RWPE1 (cell line): Measurements from ENCODE around the gene ARHGAP28.
"Not testable (repeated sequence)": the region's sequence is repeated elsewhere in the genome, so short reads cannot be mapped to it uniquely, and the experiment has no call there.

Source experiments
- CTCF ChIA-PET: fragments of 350-600 bp; sonication (Branson Sonifier 250); formaldehyde crosslinking; extraction: SDS; loops from one replicate; lab custom pipeline; 2021; lab: Yijun Ruan, JAX
- POLR2A ChIA-PET: fragments of 400-600 bp; formaldehyde crosslinking; extraction: SDS; loops from one replicate; lab custom pipeline; 2020; ENCODE audit warnings: antibody characterized with exemption; ENCODE audit not compliant: low non-redundant PET; lab: Yijun Ruan, JAX
- DNase-seq: peaks from one replicate; pipeline ENCODE4 v3.0.0; 2012; ENCODE audit warnings: low spot score
- H3K27ac ChIP-seq: fragments of 450-650 bp; 2 replicates; pipeline ENCODE4 v1.5.1; 2017
- CTCF ChIP-seq: fragments of 450-650 bp; conservative IDR thresholded peaks from 2 replicates; pipeline ENCODE4 v1.5.1; 2017; ENCODE audit warnings: low read depth, mild to moderate bottlenecking

Gene ARHGAP28

GRCh38 chr18:6830916-6831315, 101.4 kb downstream of the ARHGAP28 start:
- no peak for TF ChIP-seq CTCF
- no peak for DNase-seq
- H3K27ac ChIP-seq, result no peak overlapping the region
- ChIA-PET POLR2A (no interaction called here), CTCF (no interaction called here)

- TF ChIP-seq CTCF, result no peak
- H3K27ac ChIP-seq, result no peak overlapping the region
- no peak for DNase-seq
- CTCF ChIA-PET, result no interaction called here
- POLR2A ChIA-PET, result no interaction called here
These were observed 105.8 kb downstream of the ARHGAP28 start for GRCh38 chr18:6835345-6835744.

- POLR2A ChIA-PET, result no interaction called here
- TF ChIP-seq CTCF, result no peak
- DNase-seq, result peak; percentile 13
- no peak overlapping the region for H3K27ac ChIP-seq
- CTCF ChIA-PET, result no interaction called here
These were observed 106.8 kb downstream of the ARHGAP28 start for GRCh38 chr18:6836331-6836730.

- H3K27ac ChIP-seq, result no peak overlapping the region
- ChIA-PET CTCF (interaction anchor here (0.5 to 0.9 kb wide), 2 partner anchors 18 to 19 kb away, joined by 3 to 5 read pairs; no protein-coding TSS in a partner anchor), POLR2A (no interaction called here)
- no peak for DNase-seq
- TF ChIP-seq CTCF, result no peak
These were observed 108.4 kb downstream of the ARHGAP28 start for GRCh38 chr18:6837904-6838303.

GRCh38 chr18:6842081-6842480, 112.6 kb downstream of the ARHGAP28 start:
- DNase-seq, result no peak
- ChIA-PET POLR2A (no interaction called here), CTCF (no interaction called here)
- no peak for TF ChIP-seq CTCF
- H3K27ac ChIP-seq, result no peak overlapping the region

- ChIA-PET CTCF (no interaction called here), POLR2A (no interaction called here)
- DNase-seq, result no peak
- no peak overlapping the region for H3K27ac ChIP-seq
- TF ChIP-seq CTCF, result no peak
These were observed 113.8 kb downstream of the ARHGAP28 start for GRCh38 chr18:6843308-6843707.

GRCh38 chr18:6845521-6845920, 116.0 kb downstream of the ARHGAP28 start:
- DNase-seq, POLR2A ChIA-PET, H3K27ac ChIP-seq: not testable (repeated sequence)
- CTCF ChIA-PET, result interaction anchor here (0.5 to 0.6 kb wide), 2 partner anchors 75 to 757 kb away, joined by 3 to 4 read pairs; no protein-coding TSS in a partner anchor
